ENCODE data around the gene ITPRID2. TPM values are rescaled to one million over a fixed set of nuclear protein-coding genes. Genes with fewer than 3 reads are reported as not detected.

The ITPRID2 gene
- total RNA-seq, 6 donors from 2014 or later = 125 to 770 (median 214) TPM

DNA sequence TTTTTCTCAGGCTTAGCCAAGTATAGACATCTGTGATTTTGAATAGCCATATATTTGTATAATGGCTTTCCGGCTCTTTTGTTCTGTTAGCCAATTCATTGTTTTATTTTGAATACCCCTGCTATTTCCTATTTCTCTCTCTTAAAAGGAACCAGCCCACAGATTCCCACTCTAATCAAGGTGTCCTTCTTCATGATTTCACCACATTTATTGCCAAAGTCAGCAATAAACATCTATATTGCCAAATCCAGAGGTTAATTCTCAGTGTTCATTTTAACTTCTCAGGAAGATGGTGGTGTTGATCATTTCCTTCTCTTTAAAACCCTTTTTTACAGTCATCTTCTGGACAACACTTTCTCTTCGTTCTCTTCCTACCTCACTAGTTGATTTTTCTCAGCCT is 13.1 kb upstream of the ITPRID2 start:
- TF ChIP-seq EP300 (IDR thresholded peaks at IDR 0.05) (no peak), POLR2AphosphoS5 (IDR thresholded peaks at IDR 0.05) (no peak), POLR2A (IDR thresholded peaks at IDR 0.05) (no peak)
- TF ChIP-seq, protein P1, sequence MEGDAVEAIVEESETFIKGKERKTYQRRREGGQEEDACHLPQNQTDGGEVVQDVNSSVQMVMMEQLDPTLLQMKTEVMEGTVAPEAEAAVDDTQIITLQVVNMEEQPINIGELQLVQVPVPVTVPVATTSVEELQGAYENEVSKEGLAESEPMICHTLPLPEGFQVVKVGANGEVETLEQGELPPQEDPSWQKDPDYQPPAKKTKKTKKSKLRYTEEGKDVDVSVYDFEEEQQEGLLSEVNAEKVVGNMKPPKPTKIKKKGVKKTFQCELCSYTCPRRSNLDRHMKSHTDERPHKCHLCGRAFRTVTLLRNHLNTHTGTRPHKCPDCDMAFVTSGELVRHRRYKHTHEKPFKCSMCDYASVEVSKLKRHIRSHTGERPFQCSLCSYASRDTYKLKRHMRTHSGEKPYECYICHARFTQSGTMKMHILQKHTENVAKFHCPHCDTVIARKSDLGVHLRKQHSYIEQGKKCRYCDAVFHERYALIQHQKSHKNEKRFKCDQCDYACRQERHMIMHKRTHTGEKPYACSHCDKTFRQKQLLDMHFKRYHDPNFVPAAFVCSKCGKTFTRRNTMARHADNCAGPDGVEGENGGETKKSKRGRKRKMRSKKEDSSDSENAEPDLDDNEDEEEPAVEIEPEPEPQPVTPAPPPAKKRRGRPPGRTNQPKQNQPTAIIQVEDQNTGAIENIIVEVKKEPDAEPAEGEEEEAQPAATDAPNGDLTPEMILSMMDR (IDR thresholded peaks at IDR 0.05) = no peak
- no peak for ATAC-seq (ENCODE audit: low FRiP score in 2 of 2)
- Histone ChIP-seq H3K27me3 (no peaks in the 10 kb centered on the region), H3K27ac (no peak overlapping the region), H3K4me1 (peaks cover 0 to 6% (median 0%) of the 10 kb centered on the region in 4 donors), H3K4me3 (no peak overlapping the region), H3K9me3 (no peaks in the 10 kb centered on the region), H3K36me3 (no peaks in the 10 kb centered on the region)
- no peak for DNase-seq
- 39 to 83% methylated on average over 1 to 2 of the region's 2 CpGs for whole genome bisulfite sequencing, 2 donors

DNA sequence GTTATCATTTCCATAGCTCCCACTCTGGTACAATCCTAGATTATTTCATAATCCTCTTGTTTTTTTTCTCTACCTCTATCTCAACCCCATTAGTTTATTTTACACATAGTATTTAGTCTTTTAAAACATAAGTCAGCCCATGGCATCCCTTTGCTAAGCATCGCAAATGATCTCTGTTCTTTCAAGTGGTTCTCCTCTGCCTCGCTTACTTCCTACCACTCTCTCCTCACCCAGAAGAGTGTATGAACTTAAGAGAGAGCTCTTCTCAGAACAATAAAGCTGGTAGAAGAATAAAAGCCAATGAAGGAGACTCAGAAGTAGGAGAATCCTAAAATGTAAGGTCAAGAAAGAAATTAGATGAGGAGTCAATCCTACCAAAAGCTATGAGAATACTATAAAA is 12.2 kb upstream of the ITPRID2 start:
- Histone ChIP-seq H3K4me3 (no peak overlapping the region), H3K9me3 (no peaks in the 10 kb centered on the region), H3K4me1 (peaks cover 0 to 6% (median 0%) of the 10 kb centered on the region in 4 donors), H3K36me3 (no peaks in the 10 kb centered on the region), H3K27ac (no peak overlapping the region), H3K27me3 (no peaks in the 10 kb centered on the region)
- ATAC-seq (ENCODE audit: low FRiP score in 2 of 2) (no peak), DNase-seq (no peak)
- 86 to 94% methylated on average over 2 of the region's 2 CpGs for WGBS, 2 donors
- no peak for TF ChIP-seq POLR2A (IDR thresholded peaks at IDR 0.05)
- no peak for TF ChIP-seq EP300 (IDR thresholded peaks at IDR 0.05)
- TF ChIP-seq, protein P1 (IDR thresholded peaks at IDR 0.05) = no peak
- TF ChIP-seq POLR2AphosphoS5 (IDR thresholded peaks at IDR 0.05) = no peak

DNA sequence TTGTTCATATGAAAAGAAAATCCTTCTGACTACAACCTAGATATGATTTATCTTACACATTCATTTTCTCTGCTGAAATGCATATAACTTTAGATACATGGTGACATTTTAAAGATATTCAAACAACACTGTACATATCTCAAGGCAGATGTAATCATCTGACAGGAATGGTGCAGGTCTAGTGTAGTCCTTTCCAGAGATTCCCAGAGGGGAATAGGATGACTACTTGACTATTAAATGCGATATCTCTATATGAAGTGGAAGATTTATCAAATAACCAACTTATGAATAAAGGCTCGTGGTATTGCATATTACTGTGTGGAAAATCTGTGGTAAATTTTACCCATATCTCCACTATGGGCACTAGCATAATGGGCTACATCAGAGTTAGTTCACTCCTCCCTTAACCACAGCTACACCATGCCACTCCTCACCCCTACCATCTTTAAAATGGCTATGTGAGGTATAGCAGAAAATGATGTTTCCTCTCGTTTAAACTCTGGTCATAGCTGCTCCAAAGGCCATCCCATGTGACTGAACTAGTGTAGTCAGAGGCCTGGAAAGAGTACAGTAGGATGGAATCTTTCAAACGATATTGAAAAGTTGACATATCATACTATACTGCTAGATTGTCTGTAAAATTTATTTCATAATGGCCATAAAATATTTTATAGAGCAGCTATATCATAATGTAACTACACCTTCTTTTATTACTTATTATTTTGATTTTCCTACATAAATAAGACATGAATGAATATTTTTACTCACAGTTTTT is 9.1 kb upstream of the ITPRID2 start:
- TF ChIP-seq, protein P1 (IDR thresholded peaks at IDR 0.05) = no peak
- no peak for TF ChIP-seq POLR2AphosphoS5 (IDR thresholded peaks at IDR 0.05)
- no peak for TF ChIP-seq EP300 (IDR thresholded peaks at IDR 0.05)
- TF ChIP-seq POLR2A (IDR thresholded peaks at IDR 0.05) = no peak
- H3K4me3 ChIP-seq = no peak overlapping the region
- H3K27ac ChIP-seq = no peak overlapping the region
- no peaks in the 10 kb centered on the region for H3K4me1 ChIP-seq
- H3K27me3 ChIP-seq = no peaks in the 10 kb centered on the region
- DNase-seq (no peak), ATAC-seq (ENCODE audit: low FRiP score in 2 of 2) (no peak)
- H3K9me3 ChIP-seq = no peaks in the 10 kb centered on the region
- no peaks in the 10 kb centered on the region for H3K36me3 ChIP-seq
- WGBS, 2 donors = 88 to 89% methylated on average over 4 of the region's 4 CpGs

DNA sequence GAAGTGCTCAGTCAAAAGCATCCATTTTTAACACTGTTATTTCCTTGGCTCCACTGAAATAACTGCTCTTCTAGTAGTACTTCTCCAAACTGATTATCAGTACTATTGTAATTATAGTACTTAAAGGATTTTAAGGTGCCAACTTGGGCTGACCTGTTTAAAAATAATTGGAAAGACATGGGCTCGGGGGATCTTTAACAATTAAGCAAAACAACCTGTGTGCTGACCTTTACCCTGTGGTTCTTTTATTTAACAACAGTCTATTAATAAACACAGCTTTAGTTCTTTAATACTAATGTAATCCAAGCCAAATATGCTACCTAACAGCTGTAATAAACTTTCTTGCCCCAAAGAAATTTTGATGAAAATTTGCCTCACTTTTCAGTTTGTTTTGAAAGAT is 6.9 kb upstream of the ITPRID2 start:
- TF ChIP-seq, protein P1 (IDR thresholded peaks at IDR 0.05) = no peak
- TF ChIP-seq POLR2AphosphoS5 (IDR thresholded peaks at IDR 0.05) (no peak), POLR2A (IDR thresholded peaks at IDR 0.05) (no peak), EP300 (IDR thresholded peaks at IDR 0.05) (no peak)
- Histone ChIP-seq H3K4me3 (no peak overlapping the region), H3K27ac (no peak overlapping the region), H3K4me1 (no peaks in the 10 kb centered on the region), H3K9me3 (no peaks in the 10 kb centered on the region), H3K36me3 (no peaks in the 10 kb centered on the region), H3K27me3 (no peaks in the 10 kb centered on the region)
- ATAC-seq (ENCODE audit: low FRiP score in 2 of 2) (no peak), DNase-seq (no peak)
- 57 to 66% methylated on average over 1 of the region's 1 CpG for WGBS, 2 donors

DNA sequence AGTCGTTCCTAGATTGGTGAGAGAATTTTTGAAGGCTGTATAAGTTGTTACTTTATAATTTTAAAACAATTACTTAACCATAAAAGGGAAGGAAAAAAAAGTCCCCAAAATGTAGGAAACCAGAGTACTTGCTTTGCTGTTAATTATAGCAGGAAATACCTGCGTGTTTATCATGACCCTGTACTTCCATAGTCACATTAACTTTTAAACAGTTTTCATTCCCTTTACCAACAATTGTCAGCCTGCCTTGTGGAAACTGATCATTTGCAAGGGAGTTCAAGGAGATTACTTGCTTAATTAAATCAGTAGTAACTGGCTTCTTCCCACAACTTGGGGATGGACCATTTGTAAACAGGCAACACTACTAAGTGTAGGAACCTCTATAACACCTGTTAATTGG is 6.4 kb upstream of the ITPRID2 start:
- H3K9me3 ChIP-seq = no peaks in the 10 kb centered on the region
- WGBS, 2 donors = 61 to 68% methylated on average over 2 of the region's 2 CpGs
- TF ChIP-seq EP300 (IDR thresholded peaks at IDR 0.05) (no peak), POLR2A (IDR thresholded peaks at IDR 0.05) (no peak), POLR2AphosphoS5 (IDR thresholded peaks at IDR 0.05) (no peak)
- TF ChIP-seq, protein P1 (IDR thresholded peaks at IDR 0.05) = no peak
- no peak overlapping the region for H3K4me3 ChIP-seq
- no peaks in the 10 kb centered on the region for H3K27me3 ChIP-seq
- H3K27ac ChIP-seq = no peak overlapping the region
- ATAC-seq (ENCODE audit: low FRiP score in 2 of 2) (no peak), DNase-seq (no peak)
- no peaks in the 10 kb centered on the region for H3K36me3 ChIP-seq
- no peaks in the 10 kb centered on the region for H3K4me1 ChIP-seq
